Superior temporal gyrus (tissue), 1 donor: ENCODE measurements around the gene HNRNPF.
"Not testable (repeated sequence)": the region's sequence is repeated elsewhere in the genome, so short reads cannot be mapped to it uniquely, and the experiment has no call there.

Experiments used
- DNase-seq: peaks from one replicate; pipeline ENCODE4 v3.0.0-alpha.2; 2016; ENCODE audit errors: extremely low spot score

Gene HNRNPF

GRCh38 chr10:43396928-43397624 is 11.9 kb downstream of the HNRNPF start:
- peak; percentile 81 for DNase-seq

GRCh38 chr10:43396061-43396927 is 12.7 kb downstream of the HNRNPF start:
- no peak for DNase-seq

GRCh38 chr10:43395571-43396060 is 13.4 kb downstream of the HNRNPF start:
- no peak for DNase-seq

- DNase-seq: no peak
These were observed 14.1 kb downstream of the HNRNPF start for GRCh38 chr10:43394868-43395267.

- no peak for DNase-seq
These were observed 15.2 kb downstream of the HNRNPF start for GRCh38 chr10:43393606-43394360.

GRCh38 chr10:43393186-43393585 is 15.8 kb downstream of the HNRNPF start:
- not testable (repeated sequence) for DNase-seq

GRCh38 chr10:43392748-43393147 is 16.2 kb downstream of the HNRNPF start:
- no peak for DNase-seq

- no peak for DNase-seq
These were observed 17.5 kb downstream of the HNRNPF start for GRCh38 chr10:43391496-43391895.

GRCh38 chr10:43390759-43391158 is 18.2 kb downstream of the HNRNPF start:
- DNase-seq: peak; percentile 88

- no peak for DNase-seq
These were observed 18.7 kb downstream of the HNRNPF start for GRCh38 chr10:43390333-43390732.

- DNase-seq: no peak
These were observed 19.1 kb downstream of the HNRNPF start for GRCh38 chr10:43389867-43390266.

- DNase-seq: no peak
These were observed 21.3 kb downstream of the HNRNPF start for GRCh38 chr10:43387678-43388032.

- DNase-seq: no peak
These were observed 21.9 kb downstream of the HNRNPF start for GRCh38 chr10:43386981-43387677.

GRCh38 chr10:43386549-43386948 is 22.4 kb downstream of the HNRNPF start:
- no peak for DNase-seq

- DNase-seq: no peak
These were observed 23.5 kb downstream of the HNRNPF start for GRCh38 chr10:43385412-43386004.

GRCh38 chr10:43384252-43385221 is 24.4 kb downstream of the HNRNPF start:
- DNase-seq: no peak

- no peak for DNase-seq
These were observed 25.6 kb downstream of the HNRNPF start for GRCh38 chr10:43383204-43383971.

- DNase-seq: no peak
These were observed 28.3 kb downstream of the HNRNPF start for GRCh38 chr10:43380610-43381222.

- no peak for DNase-seq
These were observed 31.5 kb downstream of the HNRNPF start for GRCh38 chr10:43377424-43377883.
